Loucy (cell line): ENCODE data around the gene MAD1L1.

ENCODE experiments used
- H2AFZ ChIP-seq: fragments of 200-600 bp; sonication (generic); 2 replicates; pipeline ENCODE4 v1.6.0; 2016; ENCODE audit warnings: antibody characterized with exemption, mild to moderate bottlenecking, low read length, moderate library complexity
- H3F3A ChIP-seq: fragments of 200-600 bp; 2 replicates; pipeline ENCODE4 v1.6.0; 2016; ENCODE audit warnings: antibody characterized with exemption, low read depth, mild to moderate bottlenecking
- H3K27me3 ChIP-seq: fragments of 200-600 bp; sonication (generic); 2 replicates; pipeline ENCODE4 v1.6.1; 2014; ENCODE audit warnings: low read length, mild to moderate bottlenecking; ENCODE audit not compliant: insufficient read depth, poor library complexity, severe bottlenecking
- H3K36me3 ChIP-seq: fragments of 200-600 bp; sonication (generic); 2 replicates; pipeline ENCODE4 v1.6.1; 2016; ENCODE audit warnings: low read length; ENCODE audit not compliant: insufficient read depth
- H3K4me1 ChIP-seq: fragments of 200-600 bp; sonication (generic); 2 replicates; pipeline ENCODE4 v1.5.1; 2014; ENCODE audit warnings: low read length, mild to moderate bottlenecking; ENCODE audit not compliant: insufficient read depth, poor library complexity, severe bottlenecking
- H3K4me2 ChIP-seq: fragments of 200-600 bp; sonication (generic); 2 replicates; pipeline ENCODE4 v1.6.0; 2014; ENCODE audit warnings: antibody characterized with exemption, low read length, low read depth, mild to moderate bottlenecking; ENCODE audit not compliant: poor library complexity, severe bottlenecking
- H3K4me3 ChIP-seq: fragments of 200-600 bp; sonication (generic); 2 replicates; pipeline ENCODE4 v1.5.1; 2014; ENCODE audit warnings: low read length, mild to moderate bottlenecking, mixed read lengths; ENCODE audit not compliant: poor library complexity, severe bottlenecking
- H3K79me2 ChIP-seq: fragments of 200-600 bp; sonication (generic); 2 replicates; pipeline ENCODE4 v1.6.1; 2014; ENCODE audit warnings: low read length; ENCODE audit not compliant: insufficient read depth
- H3K9ac ChIP-seq: fragments of 200-600 bp; sonication (generic); 2 replicates; pipeline ENCODE4 v1.6.0; 2014; ENCODE audit warnings: mild to moderate bottlenecking, low read depth, low read length, moderate library complexity; ENCODE audit not compliant: poor library complexity, severe bottlenecking
- H3K9me2 ChIP-seq: fragments of 200-600 bp; sonication (generic); replicated peaks from 2 replicates; pipeline ENCODE4 v1.6.1; 2016; ENCODE audit warnings: low read depth, low read length, mixed read lengths
- H3K9me3 ChIP-seq: fragments of 200-600 bp; sonication (generic); 2 replicates; pipeline ENCODE4 v1.6.1; 2014; ENCODE audit warnings: mild to moderate bottlenecking, antibody characterized with exemption, low read length, low read depth; ENCODE audit not compliant: insufficient read depth
- H4K20me1 ChIP-seq: fragments of 200-600 bp; sonication (generic); 2 replicates; pipeline ENCODE4 v1.6.0; 2014; ENCODE audit warnings: antibody characterized with exemption, low read length, mild to moderate bottlenecking; ENCODE audit not compliant: insufficient read depth, poor library complexity, severe bottlenecking
- CTCF ChIP-seq: fragments of 200-600 bp; sonication (generic); conservative IDR thresholded peaks from 2 replicates; pipeline ENCODE4 v1.5.1; 2014; ENCODE audit warnings: mild to moderate bottlenecking, antibody characterized with exemption, low read length
- EZH2phosphoT487 ChIP-seq: fragments of 200-600 bp; IDR thresholded peaks from 2 replicates; pipeline ENCODE4 v1.6.1; 2018; ENCODE audit warnings: antibody characterized with exemption, mild to moderate bottlenecking, moderate library complexity, borderline replicate concordance

Gene MAD1L1

DNA sequence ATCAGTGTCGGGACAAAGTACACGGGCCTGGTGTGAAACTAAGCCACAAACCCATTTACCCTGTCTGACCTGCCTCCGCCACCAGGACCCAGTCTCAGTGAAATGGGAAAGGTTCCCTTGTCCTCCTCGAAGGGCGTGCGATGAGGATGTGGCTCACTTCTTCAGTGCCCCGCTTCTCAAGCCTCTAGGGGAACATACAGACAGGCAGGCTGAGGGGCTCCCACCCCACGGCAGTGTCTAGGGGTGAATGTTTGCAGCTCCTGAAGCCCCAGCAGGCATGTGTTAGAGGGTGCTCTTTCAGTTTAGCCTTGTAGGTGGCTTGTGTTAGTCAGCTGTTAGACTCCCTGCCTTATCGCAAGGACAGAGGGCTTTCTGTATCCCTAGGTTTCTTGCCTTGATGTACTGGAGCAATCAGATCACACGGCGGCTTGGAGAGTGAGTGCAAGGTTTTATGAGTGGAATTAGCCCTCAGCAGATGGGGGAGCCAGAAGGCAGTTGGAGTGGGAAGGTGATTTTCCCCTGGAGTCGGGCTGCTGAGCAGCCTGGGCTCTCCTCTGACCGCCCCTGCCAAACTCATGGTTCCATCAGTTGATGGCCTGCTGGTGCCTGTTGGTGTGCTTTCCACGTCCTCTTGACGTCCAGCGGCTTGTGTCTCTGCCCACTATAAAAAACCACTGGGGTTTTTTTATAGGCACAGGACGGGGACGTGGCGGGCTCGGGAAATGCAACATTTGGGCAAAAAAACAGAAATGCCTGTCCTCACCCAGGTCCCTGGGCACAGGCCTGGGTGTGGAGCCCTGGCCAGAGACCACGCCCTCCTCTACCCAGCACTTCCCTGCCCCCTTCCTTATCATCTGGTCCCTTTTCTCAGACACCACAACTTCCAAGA lies 10.0 kb upstream of the MAD1L1 start:
- TF ChIP-seq EZH2phosphoT487 (no peak), CTCF (no peak; the same call in 1 of the 2 replicates)
- peaks cover 85% of the 10 kb centered on the region for H3K79me2 ChIP-seq
- no peaks in the 10 kb centered on the region for H3F3A ChIP-seq
- H3K9me3 ChIP-seq, result no peaks in the 10 kb centered on the region
- peaks cover 17% of the 10 kb centered on the region for H4K20me1 ChIP-seq
- peaks cover 65% of the 10 kb centered on the region for H3K4me1 ChIP-seq
- H3K27me3 ChIP-seq, result no peaks in the 10 kb centered on the region
- H3K9me2 ChIP-seq, result no peaks in the 10 kb centered on the region
- peak overlapping the region; percentile 99 for H3K4me2 ChIP-seq
- peaks cover 6% of the 10 kb centered on the region; the same call in 1 of the 2 replicates for H3K36me3 ChIP-seq
- peak overlapping the region; percentile 99 for H3K4me3 ChIP-seq
- peak overlapping the region; percentile 79 for H2AFZ ChIP-seq
- peak overlapping the region; percentile 92 for H3K9ac ChIP-seq

DNA sequence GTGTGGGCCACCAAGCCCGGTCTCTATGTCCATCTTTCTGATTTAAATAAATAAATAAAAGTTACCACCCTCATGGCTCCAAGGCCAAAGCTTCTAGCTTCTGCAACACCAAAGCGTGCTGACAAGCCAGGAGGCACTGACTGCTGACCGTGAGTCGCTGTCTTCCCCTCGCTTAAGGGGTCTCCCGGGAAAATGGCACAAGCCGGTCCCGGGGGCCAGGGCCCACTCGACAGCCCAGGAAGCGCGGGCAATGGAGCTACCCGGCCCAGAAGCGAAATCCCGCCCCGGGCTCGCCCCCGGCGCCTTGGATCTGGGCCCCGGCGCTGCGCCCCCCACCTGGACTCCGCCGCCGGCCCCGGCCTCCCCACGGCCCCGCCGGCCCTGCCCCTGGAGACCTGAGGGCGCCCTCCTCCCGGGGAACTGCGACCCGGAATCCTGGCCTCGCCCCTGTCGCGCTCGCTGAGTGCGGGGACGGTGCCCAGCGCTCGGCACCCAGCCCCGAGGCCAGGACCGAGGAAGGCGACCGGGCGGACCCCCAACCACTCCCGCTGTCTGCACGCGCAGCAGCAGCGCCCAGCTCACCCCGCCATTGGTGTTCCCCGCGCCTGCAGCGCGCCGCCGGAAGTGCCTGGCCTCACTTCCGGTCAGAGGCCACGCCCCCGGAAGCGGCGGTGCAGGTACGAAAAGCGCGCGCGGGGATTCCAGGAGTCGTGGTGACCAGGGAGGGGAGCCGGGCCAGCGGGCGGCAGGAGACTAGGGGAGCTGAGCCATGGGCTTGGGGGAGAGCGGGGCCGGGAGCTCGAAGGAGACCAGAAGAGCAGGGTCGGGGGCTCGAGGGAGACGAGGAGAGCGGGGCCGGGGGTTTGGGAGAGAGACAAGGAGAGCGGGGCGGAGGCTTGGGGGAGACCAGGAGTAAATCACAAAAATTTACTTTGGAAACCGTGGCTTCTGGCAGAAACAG lies 9.1 kb upstream of the MAD1L1 start, which contains the start of the genes MRM2 and NUDT1:
Gene MRM2, minus strand, starts transcription at position 626 of the 961 bp plus-strand sequence. Its CDS starts 36 bp downstream, at position 590.
Gene NUDT1, plus strand, starts transcription at position 647 of the 961 bp plus-strand sequence. CDS start 2,349 bp downstream, outside the sequence.
- H3K9ac ChIP-seq, result peak within 1 kb of the TSS; percentile 92
- peak within 1 kb of the TSS; percentile 79 for H2AFZ ChIP-seq
- H3K9me3 ChIP-seq, result no peaks in the 10 kb centered on the region
- H3K9me2 ChIP-seq, result no peaks in the 10 kb centered on the region
- no peaks in the 10 kb centered on the region for H3K27me3 ChIP-seq
- peak within 1 kb of the TSS; percentile 99 for H3K4me2 ChIP-seq
- H3K36me3 ChIP-seq, result peaks cover 10% of the 10 kb centered on the region; the same call in 1 of the 2 replicates
- H3K4me1 ChIP-seq, result peaks cover 55% of the 10 kb centered on the region
- H3K4me3 ChIP-seq, result peak within 1 kb of the TSS; percentile 99
- H3K79me2 ChIP-seq, result peaks cover 76% of the 10 kb centered on the region
- H3F3A ChIP-seq, result no peaks in the 10 kb centered on the region
- no peak for TF ChIP-seq EZH2phosphoT487
- TF ChIP-seq CTCF, result no peak
- H4K20me1 ChIP-seq, result peaks cover 17% of the 10 kb centered on the region

GRCh38 chr7:2239242-2239641 lies 6.5 kb upstream of the MAD1L1 start:
- H2AFZ ChIP-seq, result no peak overlapping the region
- H3K9me3 ChIP-seq, result no peaks in the 10 kb centered on the region
- H3K4me2 ChIP-seq, result no peak overlapping the region
- peaks cover 7% of the 10 kb centered on the region; the same call in 1 of the 2 replicates for H3F3A ChIP-seq
- H4K20me1 ChIP-seq, result peaks cover 17% of the 10 kb centered on the region
- TF ChIP-seq EZH2phosphoT487 (no peak), CTCF (no peak)
- peaks cover 29% of the 10 kb centered on the region for H3K4me1 ChIP-seq
- peaks cover 23% of the 10 kb centered on the region; the same call in 1 of the 2 replicates for H3K36me3 ChIP-seq
- peaks cover 52% of the 10 kb centered on the region for H3K79me2 ChIP-seq
- H3K4me3 ChIP-seq, result no peak overlapping the region
- no peaks in the 10 kb centered on the region for H3K27me3 ChIP-seq
- no peaks in the 10 kb centered on the region for H3K9me2 ChIP-seq
- H3K9ac ChIP-seq, result no peak overlapping the region
